COR-L47 (cell line): Measurements from ENCODE around the gene OAF.
"Not testable (repeated sequence)": the region's sequence is repeated elsewhere in the genome, so short reads cannot be mapped to it uniquely, and the experiment has no call there.

Experiments used
- DNase-seq: peaks from one replicate; lab custom pipeline; 2025; lab: John Stamatoyannopoulos, UW

OAF gene

GRCh38 chr11:120244476-120245365 lies 33.9 kb downstream of the OAF start:
- DNase-seq = no peak

DNA sequence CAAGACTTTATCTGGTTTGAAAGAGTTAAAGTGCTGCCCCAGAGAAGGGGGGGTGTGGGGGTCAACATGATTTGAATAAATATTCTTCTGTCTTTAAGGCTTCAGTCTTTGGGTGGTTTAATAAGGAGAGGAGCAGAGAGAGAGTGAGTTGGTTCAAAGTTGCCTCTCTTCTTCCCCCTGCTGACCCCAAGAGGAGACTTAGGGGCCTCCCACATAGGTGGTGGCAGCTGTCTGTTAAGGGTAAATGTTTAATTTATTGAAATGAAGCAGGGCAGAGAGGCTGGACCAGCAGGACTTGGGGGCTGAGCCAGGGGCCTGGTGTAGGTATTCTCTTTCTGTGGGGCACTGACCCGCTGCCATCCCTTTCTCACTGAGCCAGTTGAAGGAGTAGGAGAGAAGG lies 34.6 kb downstream of the OAF start:
- no peak for DNase-seq

GRCh38 chr11:120248551-120249278 lies 37.9 kb downstream of the OAF start:
- DNase-seq = no peak

- no peak for DNase-seq
These were observed 38.7 kb downstream of the OAF start for GRCh38 chr11:120249279-120250262.

- not testable (repeated sequence) for DNase-seq
These were observed 42.5 kb downstream of the OAF start for GRCh38 chr11:120253377-120253776.

DNA sequence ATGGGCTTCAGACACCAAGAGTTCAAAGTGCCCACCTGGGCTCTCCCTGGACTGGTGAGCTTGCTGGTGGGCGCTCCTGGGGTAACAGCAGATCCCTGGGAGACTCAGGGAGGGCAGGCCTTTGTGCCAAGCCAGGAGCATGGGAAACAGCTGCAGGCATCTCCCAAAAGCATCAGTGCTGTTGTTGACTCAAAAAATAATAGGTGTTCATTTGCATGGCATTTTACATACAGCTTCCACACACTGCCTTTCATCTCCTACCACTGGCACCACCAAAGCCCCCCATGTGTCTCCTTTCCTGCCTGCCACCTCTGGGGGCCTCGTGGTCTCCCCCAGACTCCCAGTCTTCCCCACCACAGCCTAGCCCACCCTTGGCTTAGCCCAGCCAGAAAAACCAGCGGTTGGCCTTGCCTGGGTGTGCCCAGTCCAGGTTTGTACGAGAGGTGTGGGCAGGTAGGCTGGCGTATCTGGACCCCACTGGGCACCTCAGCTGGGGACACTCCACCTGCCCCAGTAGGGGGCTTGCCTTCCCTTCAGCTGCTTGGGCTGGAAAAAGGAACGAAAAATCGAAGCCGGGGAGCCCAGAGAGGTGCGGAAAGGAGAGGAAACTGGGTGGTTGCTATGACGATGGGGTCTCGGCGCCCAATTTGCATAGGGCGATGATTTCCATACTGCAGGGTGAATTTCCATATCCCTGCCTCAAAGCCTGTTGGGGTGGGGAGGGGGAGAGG lies 44.1 kb downstream of the OAF start:
- no peak for DNase-seq

DNA sequence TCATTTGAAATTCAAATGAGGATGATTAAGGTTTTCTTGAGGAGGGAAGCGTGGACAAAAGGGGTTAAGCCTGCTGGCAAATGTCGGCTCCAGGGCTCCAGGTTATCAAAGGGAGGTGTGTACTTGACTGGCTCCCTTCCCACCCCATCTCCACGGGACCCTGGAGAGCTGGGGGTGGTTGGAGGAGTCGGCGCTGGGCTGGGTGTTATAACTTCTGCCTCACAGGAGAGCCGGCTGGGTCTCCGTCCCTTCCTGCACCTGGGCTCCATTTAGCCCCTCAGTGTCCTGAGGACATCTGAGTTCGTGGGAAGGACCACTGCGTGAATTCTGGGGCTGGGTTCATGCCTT lies 44.7 kb downstream of the OAF start:
- DNase-seq = no peak

DNA sequence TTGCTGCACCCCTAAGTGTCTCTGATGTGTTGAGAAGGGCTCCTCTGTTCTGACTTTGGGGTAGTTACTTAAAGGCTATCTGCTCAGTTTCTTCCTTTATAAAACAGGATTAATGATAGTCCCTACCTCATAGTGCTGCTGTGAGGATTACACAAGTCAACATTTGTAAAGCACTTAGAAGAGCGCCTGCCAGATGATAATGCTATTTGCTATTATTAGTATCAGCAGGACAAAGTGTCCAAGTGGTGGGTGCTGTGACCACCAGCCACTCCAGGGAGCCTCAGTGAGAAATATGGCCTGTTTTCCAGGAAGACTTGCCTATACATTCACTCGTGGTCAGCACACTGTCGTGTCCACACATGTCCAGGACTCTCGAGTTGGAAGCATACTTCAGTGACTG lies 45.3 kb downstream of the OAF start:
- DNase-seq = no peak

GRCh38 chr11:120256779-120257178 lies 45.9 kb downstream of the OAF start:
- no peak for DNase-seq

GRCh38 chr11:120257346-120257745 lies 46.5 kb downstream of the OAF start:
- no peak for DNase-seq

GRCh38 chr11:120258661-120259060 lies 47.8 kb downstream of the OAF start:
- no peak for DNase-seq

DNA sequence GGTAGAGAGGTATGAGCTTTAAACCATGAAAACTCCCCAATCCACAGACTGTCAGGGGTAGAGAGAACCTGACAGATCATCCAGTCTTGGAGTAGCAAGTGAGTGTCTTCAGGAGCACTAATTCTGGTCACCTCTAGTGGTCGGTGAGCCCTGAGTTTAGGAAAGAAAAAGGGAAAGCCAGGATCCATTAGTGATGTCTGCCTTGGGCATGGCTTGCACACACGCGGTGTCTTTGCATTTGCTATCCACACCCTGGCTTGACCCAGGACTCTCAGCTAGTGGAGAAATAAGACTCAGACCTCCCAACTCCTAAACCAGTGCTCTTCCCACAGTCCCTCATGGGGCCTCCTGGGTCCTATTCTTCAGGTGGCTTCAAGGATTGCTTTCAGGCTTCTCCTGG lies 48.4 kb downstream of the OAF start:
- DNase-seq = no peak

GRCh38 chr11:120259988-120260565 lies 49.2 kb downstream of the OAF start:
- DNase-seq = no peak

DNA sequence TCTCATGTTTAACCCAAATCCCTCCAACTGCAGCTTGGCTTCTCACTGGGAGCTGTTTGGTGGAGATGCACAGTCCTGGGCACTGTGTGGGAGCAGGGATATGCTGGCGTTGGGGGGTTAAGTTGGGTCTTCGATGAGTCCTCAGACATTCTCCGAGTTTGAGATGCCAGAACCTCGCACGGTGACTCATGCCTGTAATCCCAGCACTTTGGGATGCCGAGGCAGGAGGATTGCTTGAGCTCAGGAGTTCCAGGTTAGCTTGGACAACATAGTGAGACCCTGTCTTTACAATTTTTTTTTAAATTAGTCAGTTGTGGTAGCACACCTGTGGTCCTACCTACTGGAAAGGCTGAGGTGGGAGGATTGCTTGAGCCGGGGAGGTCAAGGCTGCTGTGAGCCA lies 49.8 kb downstream of the OAF start:
- no peak for DNase-seq

DNA sequence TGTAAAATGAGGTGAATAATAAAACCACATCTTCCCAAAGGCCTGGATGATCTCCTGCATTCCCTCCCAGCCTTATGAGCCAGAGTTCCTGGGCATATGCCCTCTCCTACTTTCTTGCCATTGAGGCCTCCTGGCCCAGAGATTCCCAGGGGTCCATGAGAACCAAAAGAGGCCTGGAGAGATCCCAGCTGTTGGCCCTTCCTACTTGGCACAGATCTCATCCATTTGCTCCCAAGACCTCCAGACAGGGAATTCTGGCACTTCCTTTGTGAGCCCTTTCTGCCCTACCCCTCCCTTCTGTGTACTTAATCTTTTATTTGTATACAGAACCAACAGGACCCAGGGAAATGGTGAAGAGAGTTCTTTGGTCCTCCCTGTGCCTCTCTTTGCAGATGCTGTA lies 50.5 kb downstream of the OAF start:
- DNase-seq = no peak

DNA sequence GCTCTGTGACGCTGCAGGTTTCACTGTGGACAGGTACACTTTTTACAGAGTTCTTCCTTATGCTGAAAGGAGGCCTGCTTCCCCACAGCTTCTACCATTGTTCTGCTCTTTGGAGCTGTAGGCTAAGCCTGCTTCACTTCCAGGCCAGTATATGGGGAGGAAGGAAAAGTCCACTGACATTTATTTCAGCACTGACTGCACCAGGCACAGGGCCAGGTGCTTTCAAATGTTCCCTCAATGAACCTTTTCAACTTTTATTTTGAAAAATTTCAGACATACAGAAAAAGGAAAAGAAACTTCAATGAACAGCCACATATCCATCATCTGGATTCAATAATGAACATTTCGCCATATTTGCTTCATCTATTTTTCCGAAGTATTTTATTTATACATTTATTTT lies 51.1 kb downstream of the OAF start:
- DNase-seq = no peak

DNA sequence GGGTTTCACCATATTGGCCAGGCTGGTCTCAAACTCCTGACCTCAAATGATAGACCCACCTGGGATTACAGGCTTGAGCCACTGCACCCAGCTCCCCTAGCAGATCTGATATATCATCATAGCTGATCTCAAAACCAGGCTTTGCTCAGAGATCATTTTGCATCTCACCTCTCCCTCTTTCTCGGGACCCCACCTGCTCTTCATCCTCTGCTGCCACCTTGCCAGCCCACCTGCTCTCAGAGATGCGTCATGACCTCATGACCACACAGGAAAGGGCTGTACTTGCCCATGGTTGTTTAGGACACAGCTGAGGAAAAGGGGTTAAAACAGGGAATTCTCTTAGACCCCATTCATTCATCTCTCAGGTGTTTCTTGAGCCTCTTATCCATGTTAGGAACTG lies 56.5 kb downstream of the OAF start:
- DNase-seq = no peak

GRCh38 chr11:120268686-120269085 lies 57.9 kb downstream of the OAF start:
- DNase-seq = no peak

- no peak for DNase-seq
These were observed 59.6 kb downstream of the OAF start for GRCh38 chr11:120270386-120270785.

DNA sequence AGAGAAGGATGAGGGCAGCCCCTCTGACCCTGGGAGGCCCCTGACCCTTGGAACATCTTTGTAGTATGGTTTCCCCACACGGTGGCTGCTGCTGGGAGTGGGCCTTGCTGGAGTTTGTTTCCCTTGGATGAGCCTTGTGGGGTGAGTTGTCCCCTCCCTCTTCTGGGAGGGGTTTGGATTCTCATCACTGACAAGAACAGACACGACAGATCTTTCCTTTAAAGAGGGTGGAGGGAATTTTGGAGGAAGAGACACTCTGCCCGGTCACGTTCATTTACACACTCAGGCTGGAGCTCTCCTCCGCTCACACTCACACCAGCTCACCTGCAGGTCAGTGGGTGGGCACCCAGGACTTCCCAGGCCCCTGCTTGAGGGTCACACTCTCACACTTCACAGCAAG lies 60.8 kb downstream of the OAF start:
- no peak for DNase-seq

DNA sequence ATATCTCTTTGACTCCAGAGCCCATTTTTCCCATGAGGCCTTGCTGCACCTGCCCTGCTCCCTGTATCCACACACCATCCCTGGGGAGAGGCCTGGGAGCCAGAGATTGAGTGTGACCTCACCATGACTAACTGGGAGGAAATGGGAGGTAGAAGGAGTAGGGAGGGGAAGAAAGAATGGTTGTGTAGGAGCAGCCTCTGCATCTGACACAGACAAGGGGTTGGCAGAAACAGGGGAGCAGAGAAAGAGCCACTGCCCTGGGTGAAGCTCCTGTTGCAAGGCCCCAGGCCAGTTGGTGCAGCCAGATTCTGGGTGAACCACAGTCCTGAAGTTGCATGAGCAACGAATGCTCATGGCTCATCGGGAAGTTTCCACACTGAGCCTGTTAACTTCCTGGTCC lies 61.5 kb downstream of the OAF start:
- no peak for DNase-seq
